KG1 (cell line): Measurements from ENCODE around the gene TNNI2.
"Not testable (repeated sequence)": the region's sequence is repeated elsewhere in the genome, so short reads cannot be mapped to it uniquely, and the experiment has no call there.

Source experiments
- DNase-seq: peaks from one replicate; lab custom pipeline; 2025; lab: John Stamatoyannopoulos, UW

Gene TNNI2

DNA sequence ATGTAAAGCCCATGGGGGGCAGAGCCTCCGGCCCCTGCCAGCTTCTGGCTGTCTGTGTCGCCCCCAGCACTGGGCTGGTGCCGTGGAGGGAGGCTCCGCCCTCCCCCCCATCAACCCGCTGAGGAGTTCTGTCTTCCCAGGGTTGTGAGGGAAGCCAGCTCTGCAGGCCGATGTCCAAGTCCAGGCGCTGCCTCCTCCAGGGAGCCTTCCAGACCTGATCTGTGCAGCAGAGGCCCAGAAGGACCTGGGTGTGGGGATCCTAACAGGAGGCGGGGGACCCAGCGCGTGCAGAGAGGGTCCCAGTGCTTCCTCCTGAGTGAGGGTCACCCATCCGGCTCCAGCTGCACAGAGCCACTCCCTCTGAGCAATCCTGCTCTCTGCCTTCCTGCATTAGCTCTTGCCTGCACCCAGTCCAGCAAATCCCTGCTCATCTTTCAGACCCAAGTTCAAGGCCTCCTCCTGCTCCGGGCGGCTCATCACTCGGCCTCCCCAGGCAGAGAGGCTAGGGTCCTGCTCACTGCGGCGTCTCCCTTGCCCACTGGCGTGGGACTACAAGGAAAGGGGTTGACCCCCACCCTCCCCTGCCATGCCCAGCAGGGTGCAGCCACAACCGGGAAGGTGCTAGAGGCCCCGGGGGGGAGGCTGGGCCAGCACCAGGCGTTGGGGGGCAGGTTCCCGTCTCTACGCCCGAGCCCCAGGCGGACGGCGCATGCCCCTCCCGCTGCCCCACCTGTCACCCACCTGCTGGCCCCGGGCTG lies 36.5 kb downstream of the TNNI2 start:
- DNase-seq = no peak

DNA sequence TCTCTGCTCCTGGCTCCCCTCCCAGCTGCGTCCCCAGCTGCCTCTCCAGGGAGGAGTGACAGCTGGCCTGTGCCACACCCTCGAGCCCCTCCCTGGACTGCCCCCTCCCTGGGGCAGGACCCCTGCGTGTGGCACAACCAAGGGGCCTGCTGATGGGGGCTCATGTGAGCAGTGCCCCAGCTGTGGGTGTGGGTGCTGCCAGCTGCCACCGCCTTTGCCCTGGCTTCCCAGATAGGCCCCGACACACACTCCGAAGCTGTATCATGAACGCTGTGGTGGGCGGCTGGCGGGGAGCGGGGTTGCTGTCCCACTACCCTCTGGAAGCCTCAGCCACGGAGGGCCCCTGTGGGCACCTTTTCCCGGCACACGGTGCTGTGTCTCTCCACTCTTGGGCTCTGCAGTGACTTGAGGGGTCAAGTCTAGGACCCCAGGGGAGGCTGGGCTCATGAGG lies 37.1 kb downstream of the TNNI2 start:
- not testable (repeated sequence) for DNase-seq

DNA sequence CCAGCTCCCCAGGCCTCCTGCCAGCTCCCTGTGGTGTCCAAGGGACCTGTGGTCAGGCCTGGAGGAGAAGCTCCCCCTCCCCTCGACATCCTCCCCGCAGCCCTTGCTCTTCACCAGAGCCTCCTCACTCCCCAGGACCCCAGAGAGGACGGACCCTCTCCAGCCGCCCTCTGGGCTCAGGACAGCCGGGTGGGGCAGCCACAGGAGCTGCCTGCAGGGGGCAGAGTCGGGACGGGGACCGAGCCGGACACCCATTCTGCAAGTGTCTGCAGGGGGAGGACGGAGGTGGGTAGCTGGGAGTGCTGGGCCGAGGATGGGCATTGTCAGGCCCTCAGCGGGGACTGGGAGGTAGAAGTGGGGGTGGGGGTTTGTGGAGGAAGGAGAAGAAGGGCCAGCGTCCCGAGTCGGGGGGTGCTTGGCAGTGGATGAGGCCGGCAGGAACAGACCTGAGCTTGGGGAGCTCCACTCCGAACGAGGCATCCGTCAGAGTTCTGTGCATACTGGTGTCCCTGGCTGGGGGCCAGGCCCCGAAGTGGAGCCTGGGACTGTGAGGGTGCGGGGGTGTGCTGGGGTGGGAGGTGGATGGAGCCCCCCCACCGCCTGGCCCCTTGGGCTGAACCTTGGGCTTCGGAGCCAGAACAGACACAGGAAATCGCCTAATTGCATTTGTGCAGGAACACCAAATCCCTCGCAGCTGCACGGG lies 37.7 kb downstream of the TNNI2 start:
- no peak for DNase-seq

DNA sequence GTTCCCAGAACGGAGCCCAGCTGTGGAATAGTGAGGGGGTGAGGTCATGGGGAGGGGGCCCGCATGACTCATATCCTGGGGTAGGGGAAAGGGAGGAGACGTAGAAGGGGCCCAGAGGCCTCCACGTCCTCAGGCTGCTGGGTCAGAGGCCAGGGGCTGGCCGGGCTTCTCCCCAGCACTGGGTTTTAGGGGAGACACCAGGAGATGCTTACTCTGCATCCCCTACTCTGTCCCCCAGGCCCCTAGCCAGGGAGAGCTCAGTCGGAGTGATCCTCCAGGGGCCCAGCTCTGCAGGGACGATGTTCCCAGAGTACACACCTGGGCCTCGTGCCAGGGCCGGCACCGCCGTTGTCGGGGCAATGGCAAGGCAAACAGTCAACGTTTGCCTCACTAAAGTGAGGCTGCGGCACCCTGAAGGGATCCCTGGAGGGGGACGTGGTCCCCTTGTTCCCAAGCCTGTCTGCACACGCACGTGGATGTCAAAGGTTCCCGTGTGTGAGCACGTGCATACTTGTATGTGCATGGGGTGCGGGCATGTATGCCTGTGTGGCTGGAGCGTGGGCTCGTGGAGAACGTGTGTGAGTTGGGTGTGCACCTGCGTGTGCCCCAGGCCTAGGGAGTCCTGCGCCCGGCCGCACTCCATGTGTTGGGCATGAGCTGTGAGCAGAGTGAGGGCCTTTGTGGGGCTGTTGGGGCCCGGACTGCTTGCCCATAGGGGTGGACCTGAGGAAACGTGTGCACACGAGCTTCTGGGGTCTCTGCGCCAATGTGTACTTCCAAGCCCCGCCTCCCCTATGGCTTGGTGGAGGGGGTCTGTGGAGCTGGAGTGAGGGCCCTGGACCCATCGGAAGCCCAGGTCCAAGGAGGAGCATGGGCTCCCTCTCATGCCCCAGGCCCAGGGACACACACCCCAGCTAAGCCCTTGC lies 38.7 kb downstream of the TNNI2 start:
- DNase-seq = no peak

DNA sequence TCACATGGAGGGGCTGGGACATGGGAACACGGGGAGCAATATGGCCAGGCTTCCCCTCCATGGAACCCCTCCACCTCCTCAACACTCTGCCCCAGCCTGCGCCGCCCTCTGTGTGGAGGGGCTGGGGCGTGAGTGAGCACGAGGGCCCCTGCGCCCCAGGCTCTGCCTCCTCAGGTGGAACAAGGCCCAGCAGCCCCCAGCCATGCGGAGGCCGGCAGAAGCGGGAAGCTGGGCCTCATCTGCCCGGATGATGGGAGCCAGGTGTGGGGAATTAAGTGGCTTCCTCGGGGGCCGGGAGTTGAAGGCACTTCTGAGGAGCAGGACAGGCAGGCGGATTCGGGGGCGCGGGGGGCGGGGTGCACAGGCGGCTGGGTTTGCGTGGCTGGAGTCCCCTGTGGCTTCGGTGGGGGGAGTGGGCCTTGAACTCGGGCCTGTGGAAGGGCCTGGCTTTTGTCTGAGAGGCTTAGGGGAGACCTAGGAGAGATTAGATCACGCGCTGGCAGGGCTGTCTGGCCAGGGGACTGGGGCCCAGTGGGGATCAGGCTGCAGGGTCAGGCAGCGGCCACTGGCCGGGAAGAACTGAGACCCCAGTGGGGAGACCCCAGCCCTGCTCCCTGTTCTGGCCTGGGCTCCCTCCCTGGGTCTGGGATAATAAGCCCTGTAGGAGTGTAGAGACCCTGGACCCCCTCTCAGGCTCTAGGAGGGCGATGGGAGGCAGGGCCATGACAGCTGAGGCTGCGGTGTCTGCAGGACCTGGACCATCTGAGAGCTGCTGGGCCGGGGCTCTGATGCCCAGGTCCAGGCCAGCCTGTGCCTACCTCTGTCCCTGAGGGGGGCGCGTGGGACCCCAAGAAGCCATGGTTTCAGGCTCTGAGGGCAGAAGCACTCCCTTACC lies 39.6 kb downstream of the TNNI2 start:
- no peak for DNase-seq

DNA sequence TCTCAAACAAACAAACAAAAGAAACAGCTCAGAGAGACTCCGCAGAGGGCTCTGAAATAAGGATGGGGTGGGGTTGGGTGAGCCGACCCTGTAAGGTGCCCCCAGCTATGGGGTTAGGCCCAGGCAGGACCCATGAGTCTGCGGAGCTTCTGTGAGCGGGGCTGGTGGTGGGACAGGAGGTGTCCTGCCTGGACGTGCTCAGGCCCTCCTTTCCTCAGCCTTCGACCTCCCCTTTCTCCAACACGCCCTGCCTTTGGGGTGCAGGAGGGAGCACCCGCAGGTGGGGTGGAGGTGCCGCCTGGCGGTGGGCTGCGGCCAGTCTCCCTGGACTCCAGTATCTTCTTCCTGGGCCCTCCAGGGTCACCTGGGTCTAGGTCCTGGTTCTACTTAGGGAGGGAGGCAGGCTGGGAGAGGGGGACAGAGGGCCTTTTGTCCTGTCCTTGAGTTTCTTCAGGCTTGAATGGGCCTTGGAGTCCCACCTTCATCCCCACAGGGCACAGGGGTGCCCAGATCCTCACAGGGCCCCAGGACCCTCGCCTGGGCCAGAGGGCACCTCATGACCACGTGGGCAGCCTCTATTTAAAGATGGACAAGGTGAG lies 40.7 kb downstream of the TNNI2 start:
- DNase-seq = no peak

DNA sequence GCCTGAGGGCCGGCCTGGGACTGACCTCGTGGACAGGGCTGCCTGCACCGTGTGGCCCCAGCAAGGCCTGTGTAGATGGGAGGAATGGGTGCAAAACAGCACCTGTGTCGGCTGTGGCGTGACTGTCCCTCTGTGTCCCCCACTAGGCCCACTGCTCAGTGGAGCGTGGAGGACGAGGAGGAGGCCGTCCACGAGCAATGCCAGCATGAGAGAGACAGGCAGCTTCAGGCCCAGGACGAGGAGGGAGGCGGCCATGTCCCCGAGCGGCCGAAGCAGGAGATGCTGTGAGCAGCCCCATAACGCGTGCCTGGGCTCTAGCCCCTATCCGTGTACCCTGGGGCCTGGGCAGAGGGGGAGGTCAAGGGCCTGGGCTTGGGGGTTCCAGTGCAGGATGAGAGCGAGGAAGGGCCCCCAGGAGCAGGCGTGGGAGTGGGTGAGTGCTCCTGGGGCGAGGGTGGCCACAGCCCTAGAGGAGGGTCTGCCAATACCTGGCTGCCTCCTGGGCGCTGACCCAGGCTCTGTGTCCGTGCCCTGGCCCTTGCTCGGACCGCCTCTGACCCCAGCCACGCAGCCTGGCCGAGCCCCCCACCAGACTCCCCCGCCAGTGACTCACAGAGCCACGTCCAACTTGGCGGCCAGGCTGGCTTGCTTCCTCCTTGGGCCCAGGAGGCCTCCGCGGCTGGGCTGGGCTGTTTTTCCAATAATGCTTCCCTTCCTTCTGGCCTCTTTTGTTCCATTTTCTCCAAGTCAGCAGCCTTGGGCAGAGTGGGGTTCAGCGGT lies 41.4 kb downstream of the TNNI2 start:
- DNase-seq = no peak

DNA sequence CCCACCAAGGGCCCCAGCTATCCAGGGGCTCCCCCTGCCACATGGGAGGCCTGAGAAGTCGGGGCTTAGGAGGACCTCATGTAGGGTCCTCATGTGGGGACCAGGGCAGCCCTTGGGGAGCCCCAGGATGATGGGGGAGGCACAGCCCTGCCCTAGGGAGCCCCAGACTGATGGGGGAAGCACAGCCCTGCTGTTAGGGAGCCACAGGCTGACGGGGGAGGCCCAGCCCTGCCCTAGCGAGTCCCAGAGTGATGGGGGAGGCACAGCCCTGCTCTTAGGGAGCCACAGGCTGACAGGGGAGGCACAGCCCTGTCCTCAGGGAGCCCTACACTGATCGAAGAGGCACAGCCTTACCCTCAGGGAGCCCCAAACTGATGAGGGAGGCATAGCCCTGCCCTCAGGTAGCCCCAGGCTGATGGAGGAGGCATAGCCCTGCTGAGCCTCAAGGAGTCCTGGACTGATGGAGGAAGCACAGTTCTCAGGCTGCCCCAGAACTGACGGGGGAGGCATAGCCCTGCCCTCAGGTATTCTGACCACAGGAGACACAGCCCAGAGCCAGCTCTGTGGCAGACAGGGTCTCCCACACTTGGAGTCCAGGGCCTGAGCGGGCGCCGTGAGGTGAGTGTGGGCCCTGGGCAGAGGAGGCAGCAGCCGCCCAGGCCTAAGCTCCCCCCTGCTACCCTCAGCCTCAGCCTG lies 42.1 kb downstream of the TNNI2 start:
- no peak for DNase-seq

DNA sequence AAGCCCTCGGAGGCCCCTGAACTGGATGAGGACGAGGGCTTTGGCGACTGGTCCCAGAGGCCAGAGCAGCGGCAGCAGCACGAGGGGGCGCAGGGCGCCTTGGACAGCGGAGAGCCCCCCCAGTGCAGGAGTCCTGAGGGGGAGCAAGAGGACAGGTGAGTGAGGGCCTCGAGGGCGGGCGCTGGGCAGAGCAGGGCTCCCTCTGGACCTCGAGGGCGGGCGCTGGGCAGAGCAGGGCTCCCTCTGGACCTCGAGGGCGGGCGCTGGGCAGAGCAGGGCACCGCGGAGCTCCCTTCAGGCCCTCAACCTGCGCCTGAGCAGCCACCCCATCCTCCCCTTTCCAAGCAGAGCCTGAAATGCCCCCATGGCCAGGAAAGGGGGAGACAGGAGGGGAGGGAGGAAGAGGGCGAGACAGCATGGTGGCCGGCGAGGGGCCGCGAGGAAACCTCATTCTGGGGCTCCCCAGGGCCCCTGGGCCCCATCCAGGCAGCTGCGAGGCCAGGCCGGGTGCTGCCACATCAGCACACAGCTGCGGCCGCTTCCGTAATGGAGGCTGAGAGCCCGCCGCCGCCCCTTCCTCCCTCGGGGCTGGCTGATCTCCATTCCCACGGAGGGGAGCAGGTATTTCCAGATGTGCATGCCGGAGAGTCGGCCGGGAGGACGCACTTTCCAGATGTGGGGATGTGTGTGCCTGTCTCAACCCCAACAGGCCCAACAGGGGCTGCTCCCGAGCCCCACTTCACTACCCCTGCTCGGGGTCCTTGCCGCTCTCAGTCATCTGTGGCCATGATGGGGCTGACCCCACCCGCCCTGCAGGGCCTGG lies 42.9 kb downstream of the TNNI2 start:
- DNase-seq = no peak

DNA sequence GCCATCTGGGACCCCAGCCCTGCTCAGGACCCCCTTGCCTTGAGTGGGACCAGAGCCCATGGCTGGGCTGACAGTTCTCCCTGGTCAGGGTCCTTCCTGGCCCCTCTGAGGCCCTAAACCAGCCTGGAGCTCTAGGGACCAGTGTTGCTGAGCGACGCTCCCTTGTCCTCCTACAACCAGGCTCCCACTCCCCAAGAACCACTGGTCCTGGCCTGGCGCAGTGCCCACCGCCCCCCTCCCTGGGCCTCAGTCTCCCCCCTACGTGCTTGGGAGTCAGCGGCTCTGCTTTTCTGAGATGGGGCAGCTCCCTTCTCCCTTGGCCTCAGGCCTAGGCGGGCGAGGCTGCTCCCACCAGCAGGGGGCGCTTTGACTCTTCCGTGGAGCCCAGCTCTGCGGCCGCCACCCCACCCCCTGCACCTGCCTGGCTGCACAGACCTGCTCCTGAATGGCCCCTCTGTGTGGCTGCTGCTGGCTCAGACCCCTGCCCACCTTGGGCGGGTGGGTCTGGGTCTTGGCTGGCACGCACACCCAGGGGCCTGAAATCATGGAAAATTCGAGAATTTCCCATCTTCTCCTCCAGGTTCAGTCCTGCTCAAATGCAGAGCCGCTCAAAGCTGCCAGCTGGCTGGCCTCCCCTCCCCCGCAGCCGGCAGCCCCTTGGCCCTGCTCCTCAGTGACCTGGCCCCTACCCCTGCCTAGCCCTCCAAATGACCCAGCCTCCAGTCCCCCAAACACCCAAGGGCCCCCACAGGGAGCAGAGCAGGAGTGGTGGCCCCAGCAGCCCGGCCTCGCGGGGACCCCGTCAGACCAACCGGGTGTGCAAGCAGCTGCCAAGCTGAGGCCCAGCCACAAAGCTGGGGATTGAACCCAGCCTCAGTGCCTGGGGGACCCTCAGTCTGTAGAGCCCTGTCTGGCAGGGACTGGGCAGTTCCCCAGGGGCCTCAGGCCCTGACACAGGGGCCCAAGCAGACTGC lies 43.8 kb downstream of the TNNI2 start:
- peak; percentile 37 for DNase-seq

DNA sequence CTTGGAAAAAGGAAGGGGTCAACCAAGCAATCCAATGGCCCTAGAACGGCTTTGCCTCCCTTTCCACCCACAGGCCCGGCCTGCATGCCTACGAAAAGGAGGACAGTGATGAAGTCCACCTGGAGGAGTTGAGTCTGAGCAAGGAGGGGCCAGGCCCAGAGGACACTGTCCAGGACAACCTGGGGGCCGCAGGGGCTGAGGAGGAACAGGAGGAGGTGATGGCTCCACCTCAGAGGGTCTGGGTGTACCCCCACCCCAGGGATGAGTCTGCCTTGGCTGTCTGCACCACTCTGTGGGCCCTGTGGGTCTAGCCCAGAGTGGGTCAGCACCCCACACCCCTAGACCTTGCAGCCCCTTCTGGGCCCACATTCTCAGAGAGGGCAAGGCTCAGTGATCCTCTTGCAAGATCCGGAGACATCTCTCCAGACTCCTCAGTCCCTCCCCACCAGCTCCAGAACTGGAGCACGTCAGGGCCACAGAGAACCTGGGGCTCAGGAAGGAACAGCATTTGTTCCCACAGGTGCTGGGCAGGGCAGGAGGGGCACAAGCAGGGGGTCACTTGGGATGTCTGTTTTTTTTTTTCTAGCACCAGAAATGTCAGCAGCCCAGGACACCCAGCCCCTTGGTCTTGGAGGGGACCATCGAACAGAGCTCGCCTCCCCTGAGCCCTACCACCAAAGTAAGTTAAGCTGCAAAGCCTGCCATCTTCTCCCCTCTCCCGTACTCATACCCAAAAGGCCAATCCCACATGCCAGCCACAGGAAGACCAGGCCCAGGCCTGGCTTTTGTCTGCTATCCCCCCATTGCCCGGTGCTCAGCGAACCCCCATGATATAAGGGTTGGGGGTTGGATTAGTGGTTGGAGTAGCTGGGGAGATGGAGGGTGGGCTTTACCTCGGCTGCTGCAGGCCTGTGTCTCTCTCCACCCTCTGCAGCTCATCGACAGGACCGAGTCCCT lies 44.8 kb downstream of the TNNI2 start:
- no peak for DNase-seq

DNA sequence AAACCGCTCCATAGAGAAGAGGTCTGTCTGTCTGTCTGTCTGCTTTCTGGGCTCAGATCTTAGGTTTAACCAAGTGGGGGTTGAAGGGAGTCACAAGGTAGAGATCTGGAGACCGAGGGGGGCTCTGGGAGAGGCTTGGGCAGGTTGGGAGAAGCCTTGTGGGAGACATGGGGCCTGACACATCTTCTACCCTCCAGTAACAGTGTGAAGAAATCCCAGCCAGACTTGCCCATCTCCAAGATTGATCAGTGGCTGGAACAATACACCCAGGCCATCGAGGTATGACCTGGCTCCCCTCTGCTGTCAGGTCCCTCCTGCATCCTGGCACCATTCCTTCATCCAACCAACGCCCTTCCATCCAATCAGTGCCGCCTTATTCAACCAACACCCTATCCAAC lies 45.5 kb downstream of the TNNI2 start:
- no peak for DNase-seq

DNA sequence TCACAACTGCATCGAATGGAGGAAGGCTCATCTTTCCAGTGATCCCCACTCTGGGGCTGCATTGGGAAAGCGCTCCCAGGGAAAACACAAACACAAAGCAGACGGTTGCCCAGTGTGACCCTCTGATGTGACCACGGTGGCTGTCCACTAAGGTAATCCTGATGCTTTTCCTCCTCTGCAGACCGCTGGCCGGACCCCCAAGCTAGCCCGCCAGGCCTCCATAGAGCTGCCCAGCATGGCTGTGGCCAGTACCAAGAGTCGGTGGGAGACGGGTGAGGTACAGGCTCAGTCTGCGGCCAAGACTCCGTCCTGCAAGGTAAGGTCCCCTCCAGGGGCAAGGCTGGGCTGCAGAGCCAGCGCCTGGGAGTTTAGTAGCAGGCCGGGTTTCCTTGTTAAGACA lies 47.8 kb downstream of the TNNI2 start:
- DNase-seq = not testable (repeated sequence)

DNA sequence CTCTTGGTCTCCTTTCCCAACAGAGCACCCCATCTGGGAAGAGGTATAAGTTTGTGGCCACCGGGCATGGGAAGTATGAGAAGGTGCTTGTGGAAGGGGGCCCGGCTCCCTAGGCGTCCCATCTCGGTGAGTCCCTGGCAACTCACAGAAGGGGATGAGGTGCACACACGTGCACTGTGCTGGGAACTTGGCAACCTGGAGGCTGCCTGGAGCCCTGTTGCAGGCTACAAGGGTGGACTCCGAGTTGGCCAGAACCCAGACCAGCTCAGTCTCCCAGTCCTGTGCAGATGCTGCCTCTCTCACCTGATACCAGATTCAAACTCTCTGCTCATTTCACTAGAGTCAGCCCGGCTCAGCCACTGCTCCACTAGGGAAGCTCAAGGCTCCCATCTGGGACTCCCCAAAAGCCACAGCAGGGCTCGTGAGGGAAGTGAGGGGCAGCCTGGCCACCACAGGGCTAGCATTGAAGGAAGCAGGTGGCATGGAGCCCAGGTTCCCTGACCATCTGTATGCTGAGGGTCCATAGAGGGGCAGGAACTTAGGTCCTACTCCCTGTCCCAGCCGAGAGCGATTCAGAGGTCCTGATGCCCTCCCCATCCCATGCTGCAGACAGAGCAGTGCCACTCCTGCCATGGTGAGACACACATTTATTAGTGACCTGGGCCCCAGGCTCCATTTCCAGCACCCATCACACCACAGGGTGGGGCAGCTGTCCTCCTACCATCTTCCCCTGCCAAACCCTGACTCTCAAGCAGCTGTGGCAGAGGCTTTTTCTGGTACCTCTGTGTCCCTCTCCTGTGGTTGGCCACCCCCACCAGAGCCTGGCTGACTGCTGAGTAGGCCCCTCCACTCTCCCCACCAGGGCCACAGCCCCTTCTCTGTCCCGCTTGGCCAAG lies 48.9 kb downstream of the TNNI2 start:
- no peak for DNase-seq

DNA sequence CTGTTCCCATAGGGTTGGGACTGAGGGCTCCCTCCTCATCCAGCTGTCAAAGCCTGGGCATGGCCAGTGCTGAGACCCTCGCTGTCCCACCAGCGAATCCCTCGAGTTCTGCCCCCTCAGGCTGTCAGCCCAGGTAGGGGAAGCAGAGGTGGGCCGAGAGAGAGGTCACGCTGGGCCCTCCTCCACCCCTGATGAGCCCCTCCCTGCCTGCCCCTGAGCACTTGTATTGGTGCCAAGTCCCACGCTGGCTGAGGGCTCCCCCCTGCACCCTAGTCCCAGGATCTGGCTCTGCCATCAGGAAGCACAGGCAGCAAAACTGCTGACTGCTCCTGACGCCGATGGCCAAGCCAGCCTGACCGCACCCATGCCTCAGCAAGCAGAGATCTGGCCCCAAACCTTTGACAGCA lies 49.6 kb downstream of the TNNI2 start:
- DNase-seq = no peak
